GM19099 (cell line): ENCODE measurements around the gene PUDP.

Experiments
- POLR2A ChIP-seq: IDR thresholded peaks from 3 replicates; pipeline ENCODE4 v1.6.1; 2011; ENCODE audit warnings: low read depth; ENCODE audit not compliant: insufficient read length; ENCODE audit errors: extremely low read depth

The PUDP gene

GRCh38 chrX:7100022-7100421 lies 47.9 kb downstream of the PUDP start:
- no peak for TF ChIP-seq POLR2A

- no peak for TF ChIP-seq POLR2A
Measured at GRCh38 chrX:7093305-7093704, 54.6 kb downstream of the PUDP start.

GRCh38 chrX:7092543-7092942 lies 55.4 kb downstream of the PUDP start:
- TF ChIP-seq POLR2A, result no peak

- no peak for TF ChIP-seq POLR2A
Measured at GRCh38 chrX:7091923-7092322, 56.0 kb downstream of the PUDP start.

GRCh38 chrX:7090641-7091040 lies 57.3 kb downstream of the PUDP start:
- no peak for TF ChIP-seq POLR2A

GRCh38 chrX:7088968-7089615 lies 58.9 kb downstream of the PUDP start:
- no peak for TF ChIP-seq POLR2A

GRCh38 chrX:7086384-7086783 lies 61.6 kb downstream of the PUDP start:
- no peak for TF ChIP-seq POLR2A

- TF ChIP-seq POLR2A, result no peak
Measured at GRCh38 chrX:7085879-7086278, 62.1 kb downstream of the PUDP start.

GRCh38 chrX:7084841-7085240 lies 63.1 kb downstream of the PUDP start:
- TF ChIP-seq POLR2A, result no peak

- TF ChIP-seq POLR2A, result no peak
Measured at GRCh38 chrX:7083468-7084396, 64.2 kb downstream of the PUDP start.

- TF ChIP-seq POLR2A, result no peak
Measured at GRCh38 chrX:7083021-7083420, 64.9 kb downstream of the PUDP start.

GRCh38 chrX:7082556-7082955 lies 65.4 kb downstream of the PUDP start:
- TF ChIP-seq POLR2A, result no peak

GRCh38 chrX:7077241-7078230 lies 70.4 kb downstream of the PUDP start:
- no peak for TF ChIP-seq POLR2A

- TF ChIP-seq POLR2A, result no peak
Measured at GRCh38 chrX:7076245-7076661, 71.7 kb downstream of the PUDP start.

- no peak for TF ChIP-seq POLR2A
Measured at GRCh38 chrX:7074908-7075204, 73.1 kb downstream of the PUDP start.
